OCI-LY3 (cell line): ENCODE results near the gene DTX3.

Experiments used
- CTCF ChIP-seq: fragments of 200-600, 300-600 bp; sonication (generic); IDR thresholded peaks from 2 replicates; pipeline ENCODE4 v1.5.1; 2014; ENCODE audit warnings: antibody characterized with exemption, low read length, low read depth
- EZH2phosphoT487 ChIP-seq: fragments of 200-600 bp; shearing (Covaris generic); IDR thresholded peaks from 2 replicates; pipeline ENCODE4 v1.6.1; 2018; ENCODE audit warnings: antibody characterized with exemption, mixed run types, low read depth

- TF ChIP-seq CTCF, result no peak
- TF ChIP-seq EZH2phosphoT487, result no peak
Observed at GRCh38 chr12:57586832-57587429, 17.7 kb upstream of the DTX3 start.
